Heart left ventricle (tissue), 13 donors: ENCODE measurements around the gene TINCR.

Experiments used
- POLR2A ChIP-seq, 2 donors: fragments of 450-650 bp; IDR thresholded peaks; one replicate each; pipeline ENCODE4 v1.6.1; 2017; ENCODE audit warnings: antibody characterized with exemption in 2 of 2, mild to moderate bottlenecking in 2 of 2, moderate library complexity in 2 of 2
- TF ChIP-seq, protein P1 (sequence below), 12 donors: fragments of 200-600 bp; sonication (generic) in 4 of 12; IDR thresholded peaks; one replicate each; pipeline versions ENCODE4 v1.5.0 to v1.8.0; 2018 to 2022; ENCODE audit warnings: antibody characterized with exemption in 12 of 12, mild to moderate bottlenecking in 5 of 12
- donor health status: ischemic (EF 13 %, LVEDD 7.1; RV severe dilation, severe dysfunction).
- donor health status: DM: no; HTN: yes; CAD: no.
- donor health status: DM: no; HTN: no; CAD: no.
- donor health status: ischemic (EF 25% LVEDD 6.9; RV normal size, moderate dysfunction).
- donor health status: ischemic (EF 25% LVEDD 5.7; RV mildly dilated, moderate dysfunction).
- donor health status: ischemic (EF 35%, LVEDD 5.7; RV mildly dilated, moderate dysfunction).
- donor health status: nonischemic (EF 11% LVEDD 7.7; RV severe dilation, severe dysfunction).
- donor health status: DM: yes; HTN: yes; CAD: no.
- donor health status: PGD.
- donor health status: ischemic (EF 29% LVEDD 5.4; RV normal size, mild dysfunction).
- donor health status: nonischemic (EF 23%, LVEDD 6.1; RV moderate dilation, normal function).

DNA sequence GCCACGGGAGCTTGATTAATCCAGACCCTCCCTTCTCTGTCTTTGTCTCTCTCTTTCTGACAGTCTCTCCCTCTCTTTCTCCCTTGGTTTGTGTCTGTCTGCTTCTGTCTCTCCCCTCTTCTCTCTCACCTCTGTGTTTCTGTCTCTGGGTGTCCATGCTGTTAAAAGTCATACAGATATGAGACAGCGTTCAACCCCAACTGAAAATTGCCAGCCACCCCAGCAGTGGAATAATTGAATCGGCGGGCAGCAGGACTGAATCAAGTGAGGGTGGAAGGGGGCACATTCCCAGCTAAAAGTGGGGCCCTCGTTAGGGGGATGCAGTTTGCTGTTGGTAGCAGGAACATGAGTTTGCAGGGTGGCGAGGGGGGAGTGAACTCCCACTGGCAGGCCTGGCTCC, 43.7 kb downstream of the TINCR start:
- TF ChIP-seq, protein P1, sequence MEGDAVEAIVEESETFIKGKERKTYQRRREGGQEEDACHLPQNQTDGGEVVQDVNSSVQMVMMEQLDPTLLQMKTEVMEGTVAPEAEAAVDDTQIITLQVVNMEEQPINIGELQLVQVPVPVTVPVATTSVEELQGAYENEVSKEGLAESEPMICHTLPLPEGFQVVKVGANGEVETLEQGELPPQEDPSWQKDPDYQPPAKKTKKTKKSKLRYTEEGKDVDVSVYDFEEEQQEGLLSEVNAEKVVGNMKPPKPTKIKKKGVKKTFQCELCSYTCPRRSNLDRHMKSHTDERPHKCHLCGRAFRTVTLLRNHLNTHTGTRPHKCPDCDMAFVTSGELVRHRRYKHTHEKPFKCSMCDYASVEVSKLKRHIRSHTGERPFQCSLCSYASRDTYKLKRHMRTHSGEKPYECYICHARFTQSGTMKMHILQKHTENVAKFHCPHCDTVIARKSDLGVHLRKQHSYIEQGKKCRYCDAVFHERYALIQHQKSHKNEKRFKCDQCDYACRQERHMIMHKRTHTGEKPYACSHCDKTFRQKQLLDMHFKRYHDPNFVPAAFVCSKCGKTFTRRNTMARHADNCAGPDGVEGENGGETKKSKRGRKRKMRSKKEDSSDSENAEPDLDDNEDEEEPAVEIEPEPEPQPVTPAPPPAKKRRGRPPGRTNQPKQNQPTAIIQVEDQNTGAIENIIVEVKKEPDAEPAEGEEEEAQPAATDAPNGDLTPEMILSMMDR (IDR thresholded peaks at IDR 0.05): no peak
- TF ChIP-seq POLR2A (IDR thresholded peaks at IDR 0.05): no peak
